HCT116 (cell line): ENCODE measurements around the gene MMP13.
"Not testable (repeated sequence)": the region's sequence is repeated elsewhere in the genome, so short reads cannot be mapped to it uniquely, and the experiment has no call there.

Source experiments
- CEBPB ChIP-seq: IDR thresholded peaks from 2 replicates; pipeline ENCODE4 v1.6.1; 2012; ENCODE audit warnings: low read depth
- CTCF ChIP-seq, 3 experiments: fragments of 200-600 bp in 1 of 3; sonication (generic) in 1 of 3; IDR thresholded peaks in 2 of 3; conservative IDR thresholded peaks in 1 of 3; 2 replicates each; pipeline ENCODE4 v1.5.1; 2012 to 2017; ENCODE audit warnings: low read depth in 2 of 3, low read length in 2 of 3, antibody characterized with exemption in 1 of 3, borderline replicate concordance in 1 of 3, control low read depth in 1 of 3, mild to moderate bottlenecking in 1 of 3, mixed read lengths in 1 of 3, mixed run types in 1 of 3, moderate library complexity in 1 of 3; ENCODE audit not compliant: insufficient read depth in 1 of 3
- MAX ChIP-seq: IDR thresholded peaks from 2 replicates; pipeline ENCODE4 v1.6.1; 2012
- POLR2A ChIP-seq: IDR thresholded peaks from 2 replicates; pipeline ENCODE4 v1.7.0; 2011; ENCODE audit warnings: borderline replicate concordance; ENCODE audit not compliant: insufficient read depth, insufficient read length; ENCODE audit errors: extremely low read depth

- not testable (repeated sequence) for TF ChIP-seq CTCF (IDR thresholded peaks at IDR 0.05 in 2 of 3, conservative IDR thresholded peaks at IDR 0.05 in 1 of 3; ENCODE audit: borderline replicate concordance in 1 of 3, insufficient read depth in 1 of 3, low read depth in 2 of 3, low read length in 2 of 3); MAX; CEBPB; POLR2A
Measured at GRCh38 chr11:102903895-102904294, 51.6 kb downstream of the MMP13 start.
